Adrenal gland (tissue), 12 donors: ENCODE data around the gene MBNL2. TPM values are rescaled to one million over a fixed set of nuclear protein-coding genes. Genes with fewer than 3 reads are reported as not detected.

Source experiments
- DNase-seq, 7 donors: peaks; one replicate each; pipeline ENCODE4 v3.0.0-alpha.2; 2019 to 2020
- H3K27ac ChIP-seq, 5 donors: fragments of 200-600 bp; sonication (generic) in 4 of 5; 1 replicate in 3 of 5; 2 replicates in 2 of 5; pipeline versions ENCODE4 v1.5.1 to v1.8.0; 2016 to 2020; ENCODE audit warnings: mild to moderate bottlenecking in 1 of 5
- H3K27me3 ChIP-seq: fragments of 200-600 bp; 2 replicates; pipeline ENCODE4 v1.8.0; 2021
- H3K36me3 ChIP-seq, 2 donors: fragments of 200-600 bp; replicated peaks in 1 of 2; 1 replicate in 1 of 2; 2 replicates in 1 of 2; pipeline versions ENCODE4 v1.5.1 to v1.8.0; 2018 to 2022
- H3K4me1 ChIP-seq, 2 donors: fragments of 200-600 bp; replicated peaks in 1 of 2; 1 replicate in 1 of 2; 2 replicates in 1 of 2; pipeline versions ENCODE4 v1.5.1 to v1.8.0; 2018 to 2021
- H3K4me3 ChIP-seq, 4 donors: fragments of 200-600 bp; sonication (generic) in 3 of 4; one replicate each; pipeline ENCODE4 v1.5.1; 2016 to 2018
- H3K9me3 ChIP-seq, 3 donors: fragments of 200-600 bp; sonication (generic) in 1 of 3; replicated peaks in 1 of 3; 1 replicate in 2 of 3; 2 replicates in 1 of 3; pipeline versions ENCODE4 v1.5.1 to v1.8.0; 2016 to 2021
- CTCF ChIP-seq, 6 experiments: fragments of 450-650 bp in 4 of 6; fragments of 200-600 bp in 2 of 6; sonication (generic) in 1 of 6; IDR thresholded peaks; 1 replicate in 5 of 6; 2 replicates in 1 of 6; pipeline versions ENCODE4 v1.5.1 to v1.8.0; 2016 to 2021; ENCODE audit warnings: antibody characterized with exemption in 6 of 6, mild to moderate bottlenecking in 2 of 6, moderate library complexity in 1 of 6
- POLR2A ChIP-seq, 2 donors: fragments of 450-650 bp; IDR thresholded peaks; one replicate each; pipeline ENCODE4 v1.6.1; 2017; ENCODE audit warnings: antibody characterized with exemption in 2 of 2, mild to moderate bottlenecking in 2 of 2, moderate library complexity in 1 of 2
- WGBS, 4 donors: extraction: QIAGEN DNeasy Blood & Tissue Kit in 2 of 4; methylation state at CpG; one replicate each; pipeline versions ENCODE4 v1.1.5 to v1.1.7; 2013 to 2017; 5-methylcytosine and 5-hydroxymethylcytosine counted together
- intact Hi-C, 2 donors: fragments of 100-400 bp; cut with DNase I; formaldehyde crosslinking; loops; one replicate each; pipeline versions ENCODE4 v1.14.1 to v1.15.0; 2022 to 2023
- polyA plus RNA-seq, 3 donors: library from polyadenylated mRNA; stranded (reverse); fragments of 200-250 nt in 2 of 3; fragments of 350-450 nt in 1 of 3; fragmentation: Illumina TruSeq in 1 of 3; extraction: RNeasy Lipid Tissue Mini Kit (QIAGEN cat#74804) in 1 of 3; gene quantifications; one replicate each; pipeline ENCODE4 v1.2.3, GENCODE V29; 2013 to 2014
- total RNA-seq, 9 donors: library from RNA; depleted of rRNA in 4 of 9; stranded (reverse); fragments of >200 nt in 4 of 9; fragments of 120-200 nt in 1 of 9; fragmentation: NEBNext Ultra II Directional in 1 of 9; extraction: Animal tissue kit (Norgen Biotek cat#: 25700) in 1 of 9; gene quantifications; one replicate each; pipeline versions ENCODE4 v1.1.0 to v1.2.4, GENCODE V29; 2013 to 2023
- donor health status: healthy with polysubstance abuse.
- donor health status: Bipolar disorder and iron deficiency.
- donor health status: DM: yes; HTN: yes; CAD: no.
- donor health status: DM: no; HTN: no; CAD: no.
- donor health status: DM: no; HTN: no; CAD: no.
- donor health status: DM: yes; HTN: yes; CAD: no.

MBNL2 gene
- total and polyA plus RNA-seq, 12 donors = 29.2 to 250 (median 130) TPM

GRCh38 chr13:97337985-97338499, 115.9 kb downstream of the MBNL2 start:
- WGBS, 4 donors = 47 to 69% (median 57%) methylated on average over 4 of the region's 4 CpGs
- no peak for DNase-seq
- H3K9me3 ChIP-seq = no peaks in the 10 kb centered on the region
- peaks cover 0 to 22% of the 10 kb centered on the region in 2 donors for H3K36me3 ChIP-seq
- TF ChIP-seq POLR2A (IDR thresholded peaks at IDR 0.05) (no peak), CTCF (IDR thresholded peaks at IDR 0.05) (no peak)
- H3K4me1 ChIP-seq = peaks cover 12 to 59% of the 10 kb centered on the region in 2 donors
- H3K4me3 ChIP-seq = no peak overlapping the region
- H3K27ac ChIP-seq = no peak overlapping the region
- intact Hi-C loops = no loop called here
- H3K27me3 ChIP-seq = no peaks in the 10 kb centered on the region

DNA sequence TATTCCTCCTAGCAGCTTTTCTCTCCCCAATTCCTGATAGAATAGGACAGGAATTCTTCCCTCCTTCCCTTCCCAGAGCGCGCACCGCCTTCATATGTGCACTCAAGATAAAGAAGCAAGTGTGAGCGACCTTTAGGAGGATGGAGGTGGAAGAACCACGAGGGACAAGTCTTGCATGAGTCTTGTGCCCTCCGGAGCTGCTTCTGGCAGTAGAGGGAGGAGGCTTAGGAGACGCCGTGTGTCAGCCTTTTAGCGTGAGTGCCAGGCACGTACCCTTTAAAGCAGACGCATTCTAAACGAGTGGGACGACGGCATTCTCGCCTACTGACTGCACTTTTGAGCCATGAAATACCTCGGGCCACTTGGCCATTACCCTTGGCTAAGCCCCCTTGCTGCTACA, 116.4 kb downstream of the MBNL2 start:
- Histone ChIP-seq H3K27me3 (no peaks in the 10 kb centered on the region), H3K9me3 (no peaks in the 10 kb centered on the region), H3K36me3 (peaks cover 0 to 28% of the 10 kb centered on the region in 2 donors), H3K27ac (peak overlapping the region in 1 of 5 donors; percentile 74), H3K4me1 (peaks cover 12 to 55% of the 10 kb centered on the region in 2 donors), H3K4me3 (no peak overlapping the region)
- no peak for DNase-seq
- intact Hi-C loops = no loop called here
- TF ChIP-seq POLR2A (IDR thresholded peaks at IDR 0.05) = no peak
- TF ChIP-seq CTCF (IDR thresholded peaks at IDR 0.05) = no peak
- 85 to 92% (median 91%) methylated on average over 16 of the region's 16 CpGs for WGBS, 4 donors

GRCh38 chr13:97339019-97339987, 117.2 kb downstream of the MBNL2 start:
- intact Hi-C loops = no loop called here
- Histone ChIP-seq H3K36me3 (peaks cover 0 to 31% of the 10 kb centered on the region in 2 donors), H3K27me3 (no peaks in the 10 kb centered on the region), H3K4me3 (no peak overlapping the region), H3K27ac (peak overlapping the region in 4 of 5 donors; percentile 3 to 74 (median 45)), H3K9me3 (no peaks in the 10 kb centered on the region), H3K4me1 (peaks cover 12 to 59% of the 10 kb centered on the region in 2 donors)
- peak in 6 of 7 donors; percentile 25 to 79 (median 52) for DNase-seq
- 60 to 71% (median 65%) methylated on average over 15 to 21 of the region's 21 CpGs for WGBS, 4 donors
- TF ChIP-seq CTCF (IDR thresholded peaks at IDR 0.05) = no peak
- no peak for TF ChIP-seq POLR2A (IDR thresholded peaks at IDR 0.05)

- Histone ChIP-seq H3K36me3 (peaks cover 0 to 32% of the 10 kb centered on the region in 2 donors), H3K27me3 (no peaks in the 10 kb centered on the region), H3K4me1 (peaks cover 16 to 59% of the 10 kb centered on the region in 2 donors), H3K4me3 (no peak overlapping the region), H3K9me3 (no peaks in the 10 kb centered on the region), H3K27ac (peak overlapping the region in 3 of 5 donors; percentile 17 to 74 (median 73))
- TF ChIP-seq CTCF (IDR thresholded peaks at IDR 0.05) (no peak), POLR2A (IDR thresholded peaks at IDR 0.05) (no peak)
- intact Hi-C loops = loop anchor here (5.0 to 10.0 kb wide), 2 partner anchors 75 to 228 kb away; no protein-coding TSS in a partner anchor
- no peak for DNase-seq
- 70 to 76% (median 71%) methylated on average over 7 of the region's 7 CpGs for WGBS, 4 donors
Measured at GRCh38 chr13:97339988-97340749, 118.0 kb downstream of the MBNL2 start.
